Stimulated activated CD4-positive, alpha-beta T cell treated with anti-CD3 and anti-CD28 coated beads, Interleukin-1b, Interleukin-23, amount 100 ng/mL, for 48 hours (primary cell): ENCODE measurements around the gene LAMTOR3.
"Not testable (repeated sequence)": the region's sequence is repeated elsewhere in the genome, so short reads cannot be mapped to it uniquely, and the experiment has no call there.

Experiments
- DNase-seq: peaks from one replicate; pipeline ENCODE4 v3.0.0-alpha.2; 2020

The LAMTOR3 gene

DNA sequence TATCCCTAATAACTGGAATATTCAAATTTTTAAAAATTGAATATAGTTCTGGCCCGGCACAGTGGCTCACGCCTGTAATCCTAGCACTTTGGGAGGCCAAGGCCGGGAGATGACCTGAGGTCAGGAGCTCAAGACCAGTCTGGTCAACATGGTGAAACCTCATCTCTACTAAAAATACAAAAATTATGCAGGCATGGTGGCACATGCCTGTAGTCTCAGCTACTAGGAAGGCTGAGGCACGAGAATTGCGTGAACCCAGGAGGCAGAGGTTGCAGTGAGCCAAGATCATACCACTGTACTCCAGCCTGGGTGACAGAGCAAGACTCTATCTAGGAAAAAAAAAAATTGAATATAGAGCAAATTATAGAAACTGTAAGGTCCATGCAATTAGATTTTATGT lies 64.2 kb downstream of the LAMTOR3 start:
- not testable (repeated sequence) for DNase-seq

- no peak for DNase-seq
Measured at GRCh38 chr4:99828477-99828876, 65.8 kb downstream of the LAMTOR3 start.
